Keratinocyte (primary cell): ENCODE data around the gene SLC39A5. TPM values are rescaled to one million over a fixed set of nuclear protein-coding genes. Genes with fewer than 3 reads are reported as not detected.

Experiments
- DNase-seq: peaks from one replicate; pipeline ENCODE4 v3.0.0-alpha.2; 2011; ENCODE audit warnings: low read depth, missing footprints, low spot score
- FAIRE-seq: peaks from 2 replicates; lab custom pipeline; 2011; peaks lifted over from hg19 to GRCh38; lab: Jason Lieb, UNC
- H2AFZ ChIP-seq: 2 replicates; pipeline ENCODE4 v1.6.0; 2012; ENCODE audit warnings: low read length, control low read depth, inconsistent platforms; ENCODE audit not compliant: control insufficient read depth
- H3K27ac ChIP-seq: 2 replicates; pipeline ENCODE4 v1.5.1; 2011; ENCODE audit warnings: low read length; ENCODE audit not compliant: control insufficient read depth, insufficient read depth
- H3K27me3 ChIP-seq: 3 replicates; pipeline ENCODE4 v1.6.0; 2011; ENCODE audit warnings: low read length; ENCODE audit not compliant: control insufficient read depth, insufficient read depth; ENCODE audit errors: extremely low read depth
- H3K36me3 ChIP-seq, 2 experiments: 2 replicates in 1 of 2; 3 replicates in 1 of 2; pipeline ENCODE4 v1.5.1; 2011; ENCODE audit warnings: low read length in 2 of 2, mild to moderate bottlenecking in 1 of 2; ENCODE audit not compliant: control insufficient read depth in 2 of 2, insufficient read depth in 2 of 2; ENCODE audit errors: extremely low read depth in 1 of 2
- H3K4me1 ChIP-seq: 3 replicates; pipeline ENCODE4 v1.5.1; 2011; ENCODE audit warnings: low read length; ENCODE audit not compliant: control insufficient read depth, insufficient read depth; ENCODE audit errors: extremely low read depth
- H3K4me2 ChIP-seq: 3 replicates; pipeline ENCODE4 v1.6.0; 2011; ENCODE audit warnings: low read depth, low read length; ENCODE audit not compliant: control insufficient read depth, insufficient read depth; ENCODE audit errors: extremely low read depth
- H3K4me3 ChIP-seq, 3 experiments: fragments of 200-600 bp in 1 of 3; sonication (generic) in 1 of 3; 2 replicates in 2 of 3; 3 replicates in 1 of 3; pipeline ENCODE4 v1.5.1; 2011 to 2016; ENCODE audit warnings: low read length in 3 of 3, mild to moderate bottlenecking in 3 of 3, control low read depth in 2 of 3, inconsistent platforms in 1 of 3, low read depth in 1 of 3, mixed read lengths in 1 of 3, mixed run types in 1 of 3, moderate library complexity in 1 of 3; ENCODE audit not compliant: control insufficient read depth in 2 of 3, insufficient read depth in 2 of 3; ENCODE audit errors: extremely low read depth in 1 of 3
- H3K79me2 ChIP-seq: 2 replicates; pipeline ENCODE4 v1.6.0; 2012; ENCODE audit warnings: low read length; ENCODE audit not compliant: control insufficient read depth, insufficient read depth
- H3K9ac ChIP-seq: 3 replicates; pipeline ENCODE4 v1.6.0; 2011; ENCODE audit warnings: low read length; ENCODE audit not compliant: control insufficient read depth, insufficient read depth; ENCODE audit errors: extremely low read depth
- H3K9me1 ChIP-seq: 3 replicates; pipeline ENCODE4 v1.6.0; 2011; ENCODE audit warnings: low read length; ENCODE audit not compliant: control insufficient read depth, insufficient read depth; ENCODE audit errors: extremely low read depth
- H3K9me3 ChIP-seq: 2 replicates; pipeline ENCODE4 v1.5.1; 2012; ENCODE audit warnings: low read depth, low read length; ENCODE audit not compliant: control insufficient read depth
- H4K20me1 ChIP-seq: 3 replicates; pipeline ENCODE4 v1.6.0; 2011; ENCODE audit warnings: low read length; ENCODE audit not compliant: control insufficient read depth, insufficient read depth; ENCODE audit errors: extremely low read depth
- CTCF ChIP-seq, 3 experiments: IDR thresholded peaks in 1 of 3; conservative IDR thresholded peaks in 1 of 3; optimal IDR thresholded peaks in 1 of 3; 2 replicates in 2 of 3; 3 replicates in 1 of 3; pipeline versions ENCODE3 to v1.5.1; 2011; ENCODE audit warnings: low read length in 3 of 3, mild to moderate bottlenecking in 3 of 3, moderate library complexity in 2 of 3, control low read depth in 1 of 3, inconsistent platforms in 1 of 3; ENCODE audit not compliant: insufficient read depth in 2 of 3; ENCODE audit errors: extremely low read depth in 1 of 3
- EZH2 ChIP-seq: IDR thresholded peaks from one replicate; pipeline ENCODE4 v1.6.1; 2012; ENCODE audit warnings: inconsistent platforms, mild to moderate bottlenecking, low read length, moderate library complexity
- dilution Hi-C: fragments of 300-500 bp; cut with MboI; formaldehyde crosslinking; loops from one replicate; pipeline ENCODE4 v1.7.0; 2020; ENCODE audit warnings: low sequenced_read_pairs; ENCODE audit not compliant: extremely low pct_ligation_motif_present
- polyA plus RNA-seq, 5 experiments: library from polyadenylated mRNA; depleted of rRNA in 3 of 5; stranded (reverse) in 3 of 5; stranded (forward) in 1 of 5; unstranded in 1 of 5; fragments of >200 nt; gene quantifications; 1 replicate in 1 of 5; 2 replicates in 3 of 5; 3 replicates in 1 of 5; pipeline versions ENCODE4 v1.2.1 to v1.2.3, GENCODE V29; 2011 to 2012; ENCODE audit warnings: missing spikeins in 2 of 5, low read depth in 1 of 5, low replicate concordance in 1 of 5

SLC39A5 gene
- polyA plus RNA-seq, 1 donor (not counting 4 experiments of a cell fraction or from before 2014, with no cell fraction given) = not detected

GRCh38 chr12:56257071-56257470 lies 27.2 kb downstream of the SLC39A5 start:
- Histone ChIP-seq H3K9me1 (peaks cover 3% of the 10 kb centered on the region), H3K79me2 (peaks cover 51% of the 10 kb centered on the region), H2AFZ (no peak overlapping the region), H3K9ac (peak overlapping the region; percentile 77), H3K27me3 (no peaks in the 10 kb centered on the region), H3K36me3 (peaks cover 36 to 38% of the 10 kb centered on the region in 2 experiments), H3K4me3 (peak overlapping the region; percentile 75 to 93 (median 90)), H4K20me1 (no peaks in the 10 kb centered on the region), H3K27ac (peak overlapping the region; percentile 79), H3K4me1 (peaks cover 33% of the 10 kb centered on the region), H3K4me2 (peak overlapping the region; percentile 65), H3K9me3 (no peaks in the 10 kb centered on the region)
- dilution Hi-C loops = no loop called here
- TF ChIP-seq EZH2 (no peak), CTCF (optimal IDR thresholded peaks at IDR 0.05 in 1 of 3, IDR thresholded peaks at IDR 0.05 in 1 of 3, conservative IDR thresholded peaks at IDR 0.05 in 1 of 3; ENCODE audit: extremely low read depth in 1 of 3, insufficient read depth in 2 of 3, low read length in 3 of 3) (no peak)
- FAIRE-seq (no peak), DNase-seq (no peak)

GRCh38 chr12:56257491-56258067 lies 27.7 kb downstream of the SLC39A5 start:
- peaks cover 48% of the 10 kb centered on the region for H3K79me2 ChIP-seq

More at GRCh38 chr12:56257491-56258067, 27.7 kb downstream of the SLC39A5 start:
- no peaks in the 10 kb centered on the region for H4K20me1 ChIP-seq
- H3K27me3 ChIP-seq = no peaks in the 10 kb centered on the region
- dilution Hi-C loops = no loop called here
- FAIRE-seq = no peak
- H3K36me3 ChIP-seq = peaks cover 33% of the 10 kb centered on the region in 2 experiments
- peak overlapping the region; percentile 75 to 93 (median 90) for H3K4me3 ChIP-seq
- no peaks in the 10 kb centered on the region for H3K9me3 ChIP-seq
- H3K9ac ChIP-seq = peak overlapping the region; percentile 77
- peak overlapping the region; percentile 79 for H3K27ac ChIP-seq
- peak overlapping the region; percentile 65 for H3K4me2 ChIP-seq
- peak in 1 of 3 experiments; percentile 32 for TF ChIP-seq CTCF (optimal IDR thresholded peaks at IDR 0.05 in 1 of 3, IDR thresholded peaks at IDR 0.05 in 1 of 3, conservative IDR thresholded peaks at IDR 0.05 in 1 of 3; ENCODE audit: extremely low read depth in 1 of 3, insufficient read depth in 2 of 3, low read length in 3 of 3)
- TF ChIP-seq EZH2 = no peak
- H2AFZ ChIP-seq = peak overlapping the region; percentile 72
- H3K9me1 ChIP-seq = peaks cover 3% of the 10 kb centered on the region
- peaks cover 36% of the 10 kb centered on the region for H3K4me1 ChIP-seq
- no peak for DNase-seq
